Right lobe of liver (tissue), 6 donors: ENCODE measurements around the gene KEL. TPM values are rescaled to one million over a fixed set of nuclear protein-coding genes. Genes with fewer than 3 reads are reported as not detected.

ENCODE experiments used
- ATAC-seq, 4 donors: fragments of 200-7000 bp; cut with Tn5 transposase; one replicate each; pipeline ENCODE4 v1.9.1; 2020; ENCODE audit warnings: mild to moderate bottlenecking in 4 of 4, moderate library complexity in 4 of 4
- DNase-seq, 3 donors: peaks; one replicate each; pipeline ENCODE4 v3.0.0-alpha.2; 2020
- H3K27ac ChIP-seq, 3 donors: fragments of 200-600 bp; one replicate each; pipeline ENCODE4 v1.8.0; 2022
- H3K27me3 ChIP-seq, 2 donors: fragments of 200-600 bp; one replicate each; pipeline ENCODE4 v1.8.0; 2022
- H3K36me3 ChIP-seq, 4 donors: fragments of 200-600 bp; sonication (generic) in 1 of 4; one replicate each; pipeline versions ENCODE4 v1.5.1 to v1.8.0; 2017 to 2022; ENCODE audit warnings: control low read depth in 1 of 4
- H3K4me1 ChIP-seq, 4 donors: fragments of 200-600 bp; sonication (generic) in 1 of 4; one replicate each; pipeline versions ENCODE4 v1.5.1 to v1.8.0; 2017 to 2022; ENCODE audit warnings: control low read depth in 1 of 4
- H3K4me3 ChIP-seq, 3 donors: fragments of 200-600 bp; one replicate each; pipeline ENCODE4 v1.8.0; 2022
- H3K9me3 ChIP-seq, 4 donors: fragments of 200-600 bp; sonication (generic) in 1 of 4; one replicate each; pipeline versions ENCODE4 v1.5.1 to v1.8.0; 2017 to 2022; ENCODE audit warnings: control low read depth in 1 of 4
- POLR2A ChIP-seq: fragments of 450-650 bp; IDR thresholded peaks from one replicate; pipeline ENCODE4 v1.6.1; 2017; ENCODE audit warnings: antibody characterized with exemption, mild to moderate bottlenecking
- WGBS: methylation state at CpG from one replicate; pipeline ENCODE4 v1.1.6; 2018; ENCODE audit warnings: low coverage, low lambda C conversion rate; ENCODE audit not compliant: insufficient coverage; ENCODE audit errors: missing lambda C conversion rate; 5-methylcytosine and 5-hydroxymethylcytosine counted together
- intact Hi-C, 2 donors: fragments of 100-400 bp; cut with DNase I; formaldehyde crosslinking; loops; one replicate each; pipeline versions ENCODE4 v1.11.2 to v1.14.1; 2022
- total RNA-seq, 6 experiments: library from RNA; depleted of rRNA in 2 of 6; stranded (reverse); fragments of >200 nt in 2 of 6; fragmentation: NEBNext Ultra II Directional in 3 of 6; extraction: Animal tissue kit (Norgen Biotek cat#: 25700) in 3 of 6; gene quantifications; one replicate each; pipeline versions ENCODE4 v1.1.0 to v1.2.4, GENCODE V29; 2016 to 2023
- TF ChIP-seq, protein P1 (sequence below), 4 donors: fragments of 200-600 bp in 3 of 4; fragments of 450-650 bp in 1 of 4; IDR thresholded peaks; one replicate each; pipeline versions ENCODE4 v1.5.1 to v1.8.0; 2016 to 2022; ENCODE audit warnings: antibody characterized with exemption in 4 of 4, mild to moderate bottlenecking in 2 of 4
- donor health status: DM: no; HTN: yes; CAD: no.
- donor health status: DM: no; HTN: no; CAD: no.
- donor health status: DM: no; HTN: no; CAD: no.
- donor health status: DM: no; HTN: yes; CAD: no.
- donor health status: DM: no; HTN: yes; CAD: no.

Gene KEL
- total RNA-seq, 6 experiments from 2014 or later = 0.46 to 2.0 (median 1.4) TPM; not detected in 3

DNA sequence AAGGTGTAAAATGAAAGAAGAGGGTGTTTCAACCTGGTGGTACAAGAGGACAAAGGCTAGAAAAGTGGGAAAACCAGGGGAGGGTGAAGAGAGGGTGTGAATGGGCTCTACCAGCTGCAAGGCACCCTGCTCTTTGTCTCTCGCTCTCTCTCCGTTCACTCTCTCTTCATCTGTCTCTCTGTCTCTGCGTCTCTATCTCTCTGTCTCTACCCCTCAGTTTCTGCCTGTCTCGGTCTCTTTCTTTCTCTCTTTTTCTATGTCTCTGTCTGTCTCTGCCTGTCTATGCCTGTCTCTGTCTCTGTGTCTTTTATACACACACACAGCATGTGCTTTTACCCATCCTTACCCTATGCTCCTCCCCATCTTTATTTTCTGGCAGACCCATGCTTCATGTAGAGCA is 23.6 kb downstream of the KEL start:
- intact Hi-C loops = no loop called here
- H3K27me3 ChIP-seq = no peaks in the 10 kb centered on the region
- H3K36me3 ChIP-seq = no peaks in the 10 kb centered on the region
- TF ChIP-seq POLR2A = no peak
- TF ChIP-seq, protein P1, sequence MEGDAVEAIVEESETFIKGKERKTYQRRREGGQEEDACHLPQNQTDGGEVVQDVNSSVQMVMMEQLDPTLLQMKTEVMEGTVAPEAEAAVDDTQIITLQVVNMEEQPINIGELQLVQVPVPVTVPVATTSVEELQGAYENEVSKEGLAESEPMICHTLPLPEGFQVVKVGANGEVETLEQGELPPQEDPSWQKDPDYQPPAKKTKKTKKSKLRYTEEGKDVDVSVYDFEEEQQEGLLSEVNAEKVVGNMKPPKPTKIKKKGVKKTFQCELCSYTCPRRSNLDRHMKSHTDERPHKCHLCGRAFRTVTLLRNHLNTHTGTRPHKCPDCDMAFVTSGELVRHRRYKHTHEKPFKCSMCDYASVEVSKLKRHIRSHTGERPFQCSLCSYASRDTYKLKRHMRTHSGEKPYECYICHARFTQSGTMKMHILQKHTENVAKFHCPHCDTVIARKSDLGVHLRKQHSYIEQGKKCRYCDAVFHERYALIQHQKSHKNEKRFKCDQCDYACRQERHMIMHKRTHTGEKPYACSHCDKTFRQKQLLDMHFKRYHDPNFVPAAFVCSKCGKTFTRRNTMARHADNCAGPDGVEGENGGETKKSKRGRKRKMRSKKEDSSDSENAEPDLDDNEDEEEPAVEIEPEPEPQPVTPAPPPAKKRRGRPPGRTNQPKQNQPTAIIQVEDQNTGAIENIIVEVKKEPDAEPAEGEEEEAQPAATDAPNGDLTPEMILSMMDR (IDR thresholded peaks at IDR 0.05) = no peak
- DNase-seq (no peak), ATAC-seq (no peak)
- 94% methylated on average over 3 of the region's 4 CpGs for WGBS
- no peak overlapping the region for H3K4me3 ChIP-seq
- no peak overlapping the region for H3K27ac ChIP-seq
- H3K9me3 ChIP-seq = no peaks in the 10 kb centered on the region
- H3K4me1 ChIP-seq = no peaks in the 10 kb centered on the region

DNA sequence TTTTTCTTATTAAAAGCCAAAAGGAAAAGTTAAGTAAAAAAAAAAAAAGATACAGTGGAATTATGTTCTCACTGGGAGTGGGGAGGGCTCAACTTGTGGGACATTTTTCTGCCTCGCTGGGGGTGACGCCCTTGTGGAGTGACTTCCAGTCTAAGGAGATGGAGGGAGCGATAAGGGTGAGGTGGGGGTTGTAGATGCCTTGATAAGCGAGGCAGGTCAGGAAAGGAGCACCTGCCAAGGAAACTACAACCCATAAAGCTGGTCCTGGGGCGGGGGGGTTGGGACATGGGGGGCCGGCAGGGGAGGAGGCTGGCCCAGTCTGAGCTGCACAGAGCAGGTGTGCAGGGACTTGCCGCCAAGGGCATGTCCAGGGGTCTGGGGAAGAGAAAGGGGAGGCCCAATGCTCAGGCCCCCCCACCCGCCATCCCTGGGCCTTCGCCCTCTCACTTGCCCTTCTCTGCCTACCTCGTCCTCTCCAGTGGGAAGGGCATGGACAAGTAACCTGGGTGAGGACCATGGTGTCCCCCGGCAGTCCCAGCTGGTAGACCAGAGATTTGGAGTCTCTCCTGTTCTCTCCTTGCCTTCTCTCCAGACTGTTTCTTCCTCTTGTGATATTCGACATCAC is 26.1 kb downstream of the KEL start:
- ATAC-seq = no peak
- 63% methylated on average over 6 of the region's 12 CpGs for WGBS
- TF ChIP-seq POLR2A = no peak
- TF ChIP-seq, protein P1 (IDR thresholded peaks at IDR 0.05) = no peak

DNA sequence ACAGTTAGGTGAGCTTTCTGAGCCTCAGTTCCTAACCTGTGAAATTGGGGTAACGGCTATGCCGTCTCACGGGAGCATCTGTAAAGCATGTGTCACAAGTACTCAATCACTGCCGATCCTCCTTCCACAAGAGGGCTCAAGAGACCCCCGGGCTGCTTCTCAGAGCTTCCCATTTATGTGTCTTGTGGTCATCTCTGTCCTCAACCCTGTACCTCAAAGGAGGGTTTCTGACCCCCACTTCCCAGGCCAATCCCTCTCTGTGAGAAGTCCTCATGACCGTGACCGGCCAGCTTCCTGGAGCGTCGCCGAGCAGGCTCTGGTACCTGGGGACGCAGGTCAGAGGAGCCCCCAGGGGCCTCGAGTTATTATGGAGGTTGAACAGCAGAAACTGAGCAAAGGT is 28.1 kb downstream of the KEL start:
- no peaks in the 10 kb centered on the region for H3K36me3 ChIP-seq
- ATAC-seq (no peak), DNase-seq (no peak)
- no peaks in the 10 kb centered on the region for H3K27me3 ChIP-seq
- no peaks in the 10 kb centered on the region for H3K9me3 ChIP-seq
- H3K27ac ChIP-seq = no peak overlapping the region
- H3K4me3 ChIP-seq = no peak overlapping the region
- H3K4me1 ChIP-seq = no peaks in the 10 kb centered on the region
- no peak for TF ChIP-seq POLR2A
- TF ChIP-seq, protein P1 (IDR thresholded peaks at IDR 0.05) = no peak
- WGBS = 50% methylated on average over 1 of the region's 12 CpGs
- intact Hi-C loops = no loop called here

More for the DNA sequence above, 26.1 kb downstream of the KEL start:
- no peak overlapping the region for H3K4me3 ChIP-seq
- no peaks in the 10 kb centered on the region for H3K36me3 ChIP-seq
- intact Hi-C loops = no loop called here
- no peak overlapping the region for H3K27ac ChIP-seq
- no peaks in the 10 kb centered on the region for H3K4me1 ChIP-seq
- DNase-seq = no peak
- no peaks in the 10 kb centered on the region for H3K27me3 ChIP-seq
- no peaks in the 10 kb centered on the region for H3K9me3 ChIP-seq

DNA sequence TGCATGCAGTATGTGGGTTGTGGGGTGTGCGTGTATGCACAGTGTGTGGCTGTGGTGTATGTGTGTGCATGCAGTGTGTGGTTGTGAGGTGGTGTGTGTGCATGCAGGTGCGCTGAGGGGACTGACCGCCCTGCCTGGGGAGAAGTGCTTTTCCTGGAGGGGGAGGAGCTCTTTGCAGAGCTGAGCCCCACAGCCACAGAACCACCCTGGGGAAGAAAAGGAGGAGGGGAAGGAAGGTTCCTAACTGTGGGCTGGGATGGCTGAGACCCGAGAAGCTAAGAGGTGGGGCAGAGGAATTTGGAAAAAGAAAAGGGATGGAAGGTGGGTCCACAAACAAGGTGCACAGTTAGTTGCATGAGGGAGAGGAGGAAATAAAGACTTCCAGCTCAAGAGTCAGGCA is 28.5 kb downstream of the KEL start, which contains the start of gene TRPV5:
TRPV5 (minus strand) TSS at position 123 of the 400 bp plus-strand sequence. CDS start 287 bp downstream, outside the sequence.
- no peaks in the 10 kb centered on the region for H3K36me3 ChIP-seq
- 47% methylated on average over 2 of the region's 4 CpGs for WGBS
- TF ChIP-seq, protein P1 (IDR thresholded peaks at IDR 0.05) = no peak
- TF ChIP-seq POLR2A = no peak
- intact Hi-C loops = no loop called here
- no peak within 1 kb of the TSS for H3K4me3 ChIP-seq
- H3K27me3 ChIP-seq = no peaks in the 10 kb centered on the region
- DNase-seq (no peak), ATAC-seq (no peak)
- H3K27ac ChIP-seq = no peak within 1 kb of the TSS
- no peaks in the 10 kb centered on the region for H3K9me3 ChIP-seq
- H3K4me1 ChIP-seq = no peaks in the 10 kb centered on the region
